Measurements from ENCODE around the gene VPS18. TPM values are rescaled to one million over a fixed set of nuclear protein-coding genes. Genes with fewer than 3 reads are reported as not detected.

VPS18 gene
- total and polyA plus RNA-seq, 2 experiments from 2014 or later, result 5.9 to 42.5 TPM

DNA sequence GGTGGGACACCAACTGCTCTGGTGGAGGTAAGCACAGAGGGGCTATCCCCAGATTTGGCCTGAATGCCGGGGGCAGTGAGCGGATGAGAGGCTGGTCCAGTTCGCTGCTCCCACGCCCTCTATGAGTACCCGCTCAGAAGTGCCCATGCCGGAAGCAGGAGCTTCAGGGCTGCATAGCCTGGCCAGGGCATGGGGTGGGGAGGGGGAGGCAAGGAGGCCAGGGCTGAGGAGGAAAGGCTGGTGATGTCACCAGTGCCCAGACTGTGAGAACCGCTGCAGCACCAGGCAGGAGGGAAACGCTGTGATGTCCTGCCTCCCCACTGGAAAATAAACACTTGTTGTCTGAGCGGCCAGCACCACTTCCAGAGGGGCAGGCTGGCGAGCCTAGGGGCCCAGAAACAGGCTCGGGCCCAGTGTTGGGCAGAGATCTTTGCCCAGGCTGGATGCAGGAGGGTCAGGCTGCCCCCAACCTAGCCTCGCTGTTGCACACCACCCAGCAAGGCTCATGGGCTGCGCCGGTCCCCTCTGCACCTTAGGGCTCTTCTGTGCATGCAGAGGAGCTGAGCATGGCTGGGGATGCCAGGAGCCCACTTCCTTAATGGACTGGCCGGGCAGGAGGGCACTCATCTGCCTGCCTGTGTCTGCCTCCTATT lies 24.0 kb downstream of the VPS18 start:
- peaks cover 7% of the 10 kb centered on the region; the same call in 1 of the 2 replicates for H3K4me1 ChIP-seq (ENCODE audit: insufficient read depth)
- TF ChIP-seq STAT1 (IDR thresholded peaks at IDR 0.05; ENCODE audit: unreplicated experiment), result no peak
- TF ChIP-seq, protein P1, sequence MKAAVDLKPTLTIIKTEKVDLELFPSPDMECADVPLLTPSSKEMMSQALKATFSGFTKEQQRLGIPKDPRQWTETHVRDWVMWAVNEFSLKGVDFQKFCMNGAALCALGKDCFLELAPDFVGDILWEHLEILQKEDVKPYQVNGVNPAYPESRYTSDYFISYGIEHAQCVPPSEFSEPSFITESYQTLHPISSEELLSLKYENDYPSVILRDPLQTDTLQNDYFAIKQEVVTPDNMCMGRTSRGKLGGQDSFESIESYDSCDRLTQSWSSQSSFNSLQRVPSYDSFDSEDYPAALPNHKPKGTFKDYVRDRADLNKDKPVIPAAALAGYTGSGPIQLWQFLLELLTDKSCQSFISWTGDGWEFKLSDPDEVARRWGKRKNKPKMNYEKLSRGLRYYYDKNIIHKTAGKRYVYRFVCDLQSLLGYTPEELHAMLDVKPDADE (IDR thresholded peaks at IDR 0.05), result no peak
- no peak for TF ChIP-seq POLR2AphosphoS5 (IDR thresholded peaks at IDR 0.05; ENCODE audit: low read depth)
- TF ChIP-seq CREB1 (CRISPR knock-in tag; IDR thresholded peaks at IDR 0.05; ENCODE audit: low read depth), result no peak
- TF ChIP-seq NANOG (IDR thresholded peaks at IDR 0.05; ENCODE audit: borderline replicate concordance), result no peak
- TF ChIP-seq ZNF331 (CRISPR knock-in tag; IDR thresholded peaks at IDR 0.05; ENCODE audit: low read depth), result no peak
- TF ChIP-seq EZH2phosphoT487 (IDR thresholded peaks at IDR 0.05; ENCODE audit: unreplicated experiment), result no peak
- no peak for TF ChIP-seq ZNF114 (CRISPR knock-in tag; IDR thresholded peaks at IDR 0.05)
- TF ChIP-seq, protein P2, sequence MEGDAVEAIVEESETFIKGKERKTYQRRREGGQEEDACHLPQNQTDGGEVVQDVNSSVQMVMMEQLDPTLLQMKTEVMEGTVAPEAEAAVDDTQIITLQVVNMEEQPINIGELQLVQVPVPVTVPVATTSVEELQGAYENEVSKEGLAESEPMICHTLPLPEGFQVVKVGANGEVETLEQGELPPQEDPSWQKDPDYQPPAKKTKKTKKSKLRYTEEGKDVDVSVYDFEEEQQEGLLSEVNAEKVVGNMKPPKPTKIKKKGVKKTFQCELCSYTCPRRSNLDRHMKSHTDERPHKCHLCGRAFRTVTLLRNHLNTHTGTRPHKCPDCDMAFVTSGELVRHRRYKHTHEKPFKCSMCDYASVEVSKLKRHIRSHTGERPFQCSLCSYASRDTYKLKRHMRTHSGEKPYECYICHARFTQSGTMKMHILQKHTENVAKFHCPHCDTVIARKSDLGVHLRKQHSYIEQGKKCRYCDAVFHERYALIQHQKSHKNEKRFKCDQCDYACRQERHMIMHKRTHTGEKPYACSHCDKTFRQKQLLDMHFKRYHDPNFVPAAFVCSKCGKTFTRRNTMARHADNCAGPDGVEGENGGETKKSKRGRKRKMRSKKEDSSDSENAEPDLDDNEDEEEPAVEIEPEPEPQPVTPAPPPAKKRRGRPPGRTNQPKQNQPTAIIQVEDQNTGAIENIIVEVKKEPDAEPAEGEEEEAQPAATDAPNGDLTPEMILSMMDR (conservative IDR thresholded peaks at IDR 0.05; ENCODE audit: low read depth in 2 of 2), result no peak
- TF ChIP-seq, protein P3, sequence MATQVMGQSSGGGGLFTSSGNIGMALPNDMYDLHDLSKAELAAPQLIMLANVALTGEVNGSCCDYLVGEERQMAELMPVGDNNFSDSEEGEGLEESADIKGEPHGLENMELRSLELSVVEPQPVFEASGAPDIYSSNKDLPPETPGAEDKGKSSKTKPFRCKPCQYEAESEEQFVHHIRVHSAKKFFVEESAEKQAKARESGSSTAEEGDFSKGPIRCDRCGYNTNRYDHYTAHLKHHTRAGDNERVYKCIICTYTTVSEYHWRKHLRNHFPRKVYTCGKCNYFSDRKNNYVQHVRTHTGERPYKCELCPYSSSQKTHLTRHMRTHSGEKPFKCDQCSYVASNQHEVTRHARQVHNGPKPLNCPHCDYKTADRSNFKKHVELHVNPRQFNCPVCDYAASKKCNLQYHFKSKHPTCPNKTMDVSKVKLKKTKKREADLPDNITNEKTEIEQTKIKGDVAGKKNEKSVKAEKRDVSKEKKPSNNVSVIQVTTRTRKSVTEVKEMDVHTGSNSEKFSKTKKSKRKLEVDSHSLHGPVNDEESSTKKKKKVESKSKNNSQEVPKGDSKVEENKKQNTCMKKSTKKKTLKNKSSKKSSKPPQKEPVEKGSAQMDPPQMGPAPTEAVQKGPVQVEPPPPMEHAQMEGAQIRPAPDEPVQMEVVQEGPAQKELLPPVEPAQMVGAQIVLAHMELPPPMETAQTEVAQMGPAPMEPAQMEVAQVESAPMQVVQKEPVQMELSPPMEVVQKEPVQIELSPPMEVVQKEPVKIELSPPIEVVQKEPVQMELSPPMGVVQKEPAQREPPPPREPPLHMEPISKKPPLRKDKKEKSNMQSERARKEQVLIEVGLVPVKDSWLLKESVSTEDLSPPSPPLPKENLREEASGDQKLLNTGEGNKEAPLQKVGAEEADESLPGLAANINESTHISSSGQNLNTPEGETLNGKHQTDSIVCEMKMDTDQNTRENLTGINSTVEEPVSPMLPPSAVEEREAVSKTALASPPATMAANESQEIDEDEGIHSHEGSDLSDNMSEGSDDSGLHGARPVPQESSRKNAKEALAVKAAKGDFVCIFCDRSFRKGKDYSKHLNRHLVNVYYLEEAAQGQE (IDR thresholded peaks at IDR 0.05; ENCODE audit: unreplicated experiment), result no peak
- TF ChIP-seq, protein P4, sequence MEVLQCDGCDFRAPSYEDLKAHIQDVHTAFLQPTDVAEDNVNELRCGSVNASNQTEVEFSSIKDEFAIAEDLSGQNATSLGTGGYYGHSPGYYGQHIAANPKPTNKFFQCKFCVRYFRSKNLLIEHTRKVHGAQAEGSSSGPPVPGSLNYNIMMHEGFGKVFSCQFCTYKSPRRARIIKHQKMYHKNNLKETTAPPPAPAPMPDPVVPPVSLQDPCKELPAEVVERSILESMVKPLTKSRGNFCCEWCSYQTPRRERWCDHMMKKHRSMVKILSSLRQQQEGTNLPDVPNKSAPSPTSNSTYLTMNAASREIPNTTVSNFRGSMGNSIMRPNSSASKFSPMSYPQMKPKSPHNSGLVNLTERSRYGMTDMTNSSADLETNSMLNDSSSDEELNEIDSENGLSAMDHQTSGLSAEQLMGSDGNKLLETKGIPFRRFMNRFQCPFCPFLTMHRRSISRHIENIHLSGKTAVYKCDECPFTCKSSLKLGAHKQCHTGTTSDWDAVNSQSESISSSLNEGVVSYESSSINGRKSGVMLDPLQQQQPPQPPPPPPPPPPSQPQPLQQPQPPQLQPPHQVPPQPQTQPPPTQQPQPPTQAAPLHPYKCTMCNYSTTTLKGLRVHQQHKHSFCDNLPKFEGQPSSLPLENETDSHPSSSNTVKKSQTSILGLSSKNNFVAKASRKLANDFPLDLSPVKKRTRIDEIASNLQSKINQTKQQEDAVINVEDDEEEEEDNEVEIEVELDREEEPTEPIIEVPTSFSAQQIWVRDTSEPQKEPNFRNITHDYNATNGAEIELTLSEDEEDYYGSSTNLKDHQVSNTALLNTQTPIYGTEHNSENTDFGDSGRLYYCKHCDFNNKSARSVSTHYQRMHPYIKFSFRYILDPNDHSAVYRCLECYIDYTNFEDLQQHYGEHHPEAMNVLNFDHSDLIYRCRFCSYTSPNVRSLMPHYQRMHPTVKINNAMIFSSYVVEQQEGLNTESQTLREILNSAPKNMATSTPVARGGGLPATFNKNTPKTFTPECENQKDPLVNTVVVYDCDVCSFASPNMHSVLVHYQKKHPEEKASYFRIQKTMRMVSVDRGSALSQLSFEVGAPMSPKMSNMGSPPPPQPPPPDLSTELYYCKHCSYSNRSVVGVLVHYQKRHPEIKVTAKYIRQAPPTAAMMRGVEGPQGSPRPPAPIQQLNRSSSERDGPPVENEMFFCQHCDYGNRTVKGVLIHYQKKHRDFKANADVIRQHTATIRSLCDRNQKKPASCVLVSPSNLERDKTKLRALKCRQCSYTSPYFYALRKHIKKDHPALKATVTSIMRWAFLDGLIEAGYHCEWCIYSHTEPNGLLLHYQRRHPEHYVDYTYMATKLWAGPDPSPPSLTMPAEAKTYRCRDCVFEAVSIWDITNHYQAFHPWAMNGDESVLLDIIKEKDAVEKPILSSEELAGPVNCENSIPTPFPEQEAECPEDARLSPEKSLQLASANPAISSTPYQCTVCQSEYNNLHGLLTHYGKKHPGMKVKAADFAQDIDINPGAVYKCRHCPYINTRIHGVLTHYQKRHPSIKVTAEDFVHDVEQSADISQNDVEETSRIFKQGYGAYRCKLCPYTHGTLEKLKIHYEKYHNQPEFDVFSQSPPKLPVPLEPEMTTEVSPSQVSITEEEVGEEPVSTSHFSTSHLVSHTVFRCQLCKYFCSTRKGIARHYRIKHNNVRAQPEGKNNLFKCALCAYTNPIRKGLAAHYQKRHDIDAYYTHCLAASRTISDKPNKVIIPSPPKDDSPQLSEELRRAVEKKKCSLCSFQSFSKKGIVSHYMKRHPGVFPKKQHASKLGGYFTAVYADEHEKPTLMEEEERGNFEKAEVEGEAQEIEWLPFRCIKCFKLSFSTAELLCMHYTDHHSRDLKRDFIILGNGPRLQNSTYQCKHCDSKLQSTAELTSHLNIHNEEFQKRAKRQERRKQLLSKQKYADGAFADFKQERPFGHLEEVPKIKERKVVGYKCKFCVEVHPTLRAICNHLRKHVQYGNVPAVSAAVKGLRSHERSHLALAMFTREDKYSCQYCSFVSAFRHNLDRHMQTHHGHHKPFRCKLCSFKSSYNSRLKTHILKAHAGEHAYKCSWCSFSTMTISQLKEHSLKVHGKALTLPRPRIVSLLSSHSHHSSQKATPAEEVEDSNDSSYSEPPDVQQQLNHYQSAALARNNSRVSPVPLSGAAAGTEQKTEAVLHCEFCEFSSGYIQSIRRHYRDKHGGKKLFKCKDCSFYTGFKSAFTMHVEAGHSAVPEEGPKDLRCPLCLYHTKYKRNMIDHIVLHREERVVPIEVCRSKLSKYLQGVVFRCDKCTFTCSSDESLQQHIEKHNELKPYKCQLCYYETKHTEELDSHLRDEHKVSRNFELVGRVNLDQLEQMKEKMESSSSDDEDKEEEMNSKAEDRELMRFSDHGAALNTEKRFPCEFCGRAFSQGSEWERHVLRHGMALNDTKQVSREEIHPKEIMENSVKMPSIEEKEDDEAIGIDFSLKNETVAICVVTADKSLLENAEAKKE (CRISPR knock-in tag; IDR thresholded peaks at IDR 0.05), result no peak
- TF ChIP-seq EZH2 (IDR thresholded peaks at IDR 0.05; ENCODE audit: low read depth, unreplicated experiment), result no peak
- no peak for TF ChIP-seq JUNB (IDR thresholded peaks at IDR 0.05; ENCODE audit: unreplicated experiment)
- H3K27me3 ChIP-seq (ENCODE audit: insufficient read depth), result peaks cover 29% of the 10 kb centered on the region
- no peaks in the 10 kb centered on the region for H3K79me2 ChIP-seq (replicated peaks; ENCODE audit: insufficient read depth)
- H2AFZ ChIP-seq, result no peak overlapping the region
- ATAC-seq, result no peak
- DNase-seq (ENCODE audit: low spot score), result no peak
- 0 out of 2 replicates have a peak, but pooled peaks cover 10% of the 10 kb centered on the region for H3F3A ChIP-seq (replicated peaks; ENCODE audit: low read depth)
- H3K4me1 Mint-ChIP-seq, result peaks cover 23% of the 10 kb centered on the region
- no peak overlapping the region for H3K4me3 Mint-ChIP-seq
- peaks cover 38% of the 10 kb centered on the region for H3K27me3 Mint-ChIP-seq (ENCODE audit: insufficient read depth, low read depth, poor library complexity)
- no peak overlapping the region for H3K27ac Mint-ChIP-seq
- H3K36me3 ChIP-seq (ENCODE audit: insufficient read depth), result no peaks in the 10 kb centered on the region
- H3K27ac ChIP-seq (ENCODE audit: low read depth), result no peak overlapping the region
- no peak overlapping the region for H3K4me3 ChIP-seq
- H3K36me3 Mint-ChIP-seq (ENCODE audit: low read depth), result no peaks in the 10 kb centered on the region
- H3K4me2 ChIP-seq, result no peak overlapping the region
- no peaks in the 10 kb centered on the region for H3K9me2 ChIP-seq (ENCODE audit: insufficient read depth)
- no peaks in the 10 kb centered on the region for H3K9me3 Mint-ChIP-seq
- H4K20me1 ChIP-seq (replicated peaks; ENCODE audit: insufficient read depth), result no peaks in the 10 kb centered on the region
